ENCODE data around the gene TEKTIP1. TPM values are rescaled to one million over a fixed set of nuclear protein-coding genes. Genes with fewer than 3 reads are reported as not detected.

TEKTIP1 gene
- total and polyA plus RNA-seq, 10 of the 15 experiments (the other 5 are each of a cell fraction or from before 2014, with no cell fraction given): 0.18 to 2.6 (median 0.60) TPM; not detected in 5

GRCh38 chr19:3520166-3521103, 18.5 kb upstream of the TEKTIP1 start:
- ATAC-seq (no peak), FAIRE-seq (no peak), DNase-seq (ENCODE audit: low read depth, low spot score) (no peak)
- intact Hi-C loops (cut with micrococcal nuclease; ENCODE audit: unreplicated experiment): no loop called here
- Histone ChIP-seq H3K4me2 (ENCODE audit: control insufficient read depth, insufficient read depth) (no peak overlapping the region), H2AFZ (ENCODE audit: control insufficient read depth, low read depth, low read length) (no peak overlapping the region), H3K9ac (ENCODE audit: control insufficient read depth, insufficient read depth, low read length) (no peak overlapping the region), H4K20me1 (ENCODE audit: control insufficient read depth, insufficient read depth) (no peaks in the 10 kb centered on the region), H3K4me1 (ENCODE audit: control insufficient read depth, insufficient read depth, low read length) (peaks cover 4% of the 10 kb centered on the region; the same call in 1 of the 2 replicates), H3K27me3 (replicated peaks in 1 of 2; ENCODE audit: control insufficient read depth in 2 of 2, insufficient read depth in 2 of 2, low read length in 1 of 2) (no peaks in the 10 kb centered on the region), H3K9me3 (replicated peaks; ENCODE audit: control insufficient read depth, insufficient read depth, low read length) (no peaks in the 10 kb centered on the region), H3K27ac (ENCODE audit: control insufficient read depth, insufficient read depth) (no peak overlapping the region), H3K4me3 (no peak overlapping the region), H3K79me2 (ENCODE audit: control insufficient read depth, insufficient read depth, low read length) (peaks cover 5% of the 10 kb centered on the region), H3K36me3 (ENCODE audit: control insufficient read depth in 2 of 2, insufficient read depth in 2 of 2, low read length in 1 of 2) (peaks cover 3 to 23% of the 10 kb centered on the region in 2 experiments; a peak in 2 of 4 replicates)
- in situ Hi-C loops (cut with MboI): no loop called here
- POLR2A ChIA-PET: no interaction called here
- no TSS peak for BruUV-seq (replicated peaks)
- CTCF ChIA-PET: no interaction called here
- RAD21 ChIA-PET (ENCODE audit: unreplicated experiment): no interaction called here
- 92% methylated on average over 33 of the region's 37 CpGs for WGBS (ENCODE audit: insufficient coverage, insufficient replicate concordance, low lambda C conversion rate, missing lambda C conversion rate)
- SMC1A ChIA-PET (ENCODE audit: uncharacterized antibody, unreplicated experiment): no interaction called here
- TF ChIP-seq TAF1 (IDR thresholded peaks at IDR 0.05; ENCODE audit: borderline replicate concordance, low read depth, low read length) (no peak), NR2F1 (conservative IDR thresholded peaks at IDR 0.05) (no peak), POLR2A (IDR thresholded peaks at IDR 0.05; ENCODE audit: low read depth, low read length) (0 out of 2 replicates have a peak, but pooled peaks have one; percentile 15), SUZ12 (IDR thresholded peaks at IDR 0.05; ENCODE audit: unreplicated experiment) (no peak)

GRCh38 chr19:3521104-3521445, 17.9 kb upstream of the TEKTIP1 start:
- 92% methylated on average over 7 of the region's 7 CpGs for WGBS (ENCODE audit: insufficient coverage, insufficient replicate concordance, low lambda C conversion rate, missing lambda C conversion rate)
- POLR2A ChIA-PET: no interaction called here
- H2AFZ ChIP-seq (ENCODE audit: control insufficient read depth, low read depth, low read length): no peak overlapping the region

More at GRCh38 chr19:3521104-3521445, 17.9 kb upstream of the TEKTIP1 start:
- SMC1A ChIA-PET (ENCODE audit: uncharacterized antibody, unreplicated experiment): no interaction called here
- BruUV-seq (replicated peaks): no TSS peak
- no peak for FAIRE-seq
- no peak for ATAC-seq
- Histone ChIP-seq H3K4me2 (ENCODE audit: control insufficient read depth, insufficient read depth) (no peak overlapping the region), H3K4me3 (no peak overlapping the region), H3K9ac (ENCODE audit: control insufficient read depth, insufficient read depth, low read length) (no peak overlapping the region), H3K9me3 (replicated peaks; ENCODE audit: control insufficient read depth, insufficient read depth, low read length) (no peaks in the 10 kb centered on the region), H3K4me1 (ENCODE audit: control insufficient read depth, insufficient read depth, low read length) (peaks cover 4% of the 10 kb centered on the region; the same call in 1 of the 2 replicates), H4K20me1 (ENCODE audit: control insufficient read depth, insufficient read depth) (no peaks in the 10 kb centered on the region), H3K36me3 (ENCODE audit: control insufficient read depth in 2 of 2, insufficient read depth in 2 of 2, low read length in 1 of 2) (peaks cover 3 to 27% of the 10 kb centered on the region in 2 experiments; a peak in 3 of 4 replicates), H3K27me3 (replicated peaks in 1 of 2; ENCODE audit: control insufficient read depth in 2 of 2, insufficient read depth in 2 of 2, low read length in 1 of 2) (no peaks in the 10 kb centered on the region), H3K27ac (ENCODE audit: control insufficient read depth, insufficient read depth) (no peak overlapping the region), H3K79me2 (ENCODE audit: control insufficient read depth, insufficient read depth, low read length) (peaks cover 3% of the 10 kb centered on the region)
- in situ Hi-C loops (cut with MboI): no loop called here
- intact Hi-C loops (cut with micrococcal nuclease; ENCODE audit: unreplicated experiment): no loop called here
- no peak for TF ChIP-seq LARP7 (IDR thresholded peaks at IDR 0.05)
- TF ChIP-seq, protein P1, sequence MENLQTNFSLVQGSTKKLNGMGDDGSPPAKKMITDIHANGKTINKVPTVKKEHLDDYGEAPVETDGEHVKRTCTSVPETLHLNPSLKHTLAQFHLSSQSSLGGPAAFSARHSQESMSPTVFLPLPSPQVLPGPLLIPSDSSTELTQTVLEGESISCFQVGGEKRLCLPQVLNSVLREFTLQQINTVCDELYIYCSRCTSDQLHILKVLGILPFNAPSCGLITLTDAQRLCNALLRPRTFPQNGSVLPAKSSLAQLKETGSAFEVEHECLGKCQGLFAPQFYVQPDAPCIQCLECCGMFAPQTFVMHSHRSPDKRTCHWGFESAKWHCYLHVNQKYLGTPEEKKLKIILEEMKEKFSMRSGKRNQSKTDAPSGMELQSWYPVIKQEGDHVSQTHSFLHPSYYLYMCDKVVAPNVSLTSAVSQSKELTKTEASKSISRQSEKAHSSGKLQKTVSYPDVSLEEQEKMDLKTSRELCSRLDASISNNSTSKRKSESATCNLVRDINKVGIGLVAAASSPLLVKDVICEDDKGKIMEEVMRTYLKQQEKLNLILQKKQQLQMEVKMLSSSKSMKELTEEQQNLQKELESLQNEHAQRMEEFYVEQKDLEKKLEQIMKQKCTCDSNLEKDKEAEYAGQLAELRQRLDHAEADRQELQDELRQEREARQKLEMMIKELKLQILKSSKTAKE (IDR thresholded peaks at IDR 0.05; ENCODE audit: low read depth, poor library complexity, severe bottlenecking): no peak
- TF ChIP-seq, protein P2, sequence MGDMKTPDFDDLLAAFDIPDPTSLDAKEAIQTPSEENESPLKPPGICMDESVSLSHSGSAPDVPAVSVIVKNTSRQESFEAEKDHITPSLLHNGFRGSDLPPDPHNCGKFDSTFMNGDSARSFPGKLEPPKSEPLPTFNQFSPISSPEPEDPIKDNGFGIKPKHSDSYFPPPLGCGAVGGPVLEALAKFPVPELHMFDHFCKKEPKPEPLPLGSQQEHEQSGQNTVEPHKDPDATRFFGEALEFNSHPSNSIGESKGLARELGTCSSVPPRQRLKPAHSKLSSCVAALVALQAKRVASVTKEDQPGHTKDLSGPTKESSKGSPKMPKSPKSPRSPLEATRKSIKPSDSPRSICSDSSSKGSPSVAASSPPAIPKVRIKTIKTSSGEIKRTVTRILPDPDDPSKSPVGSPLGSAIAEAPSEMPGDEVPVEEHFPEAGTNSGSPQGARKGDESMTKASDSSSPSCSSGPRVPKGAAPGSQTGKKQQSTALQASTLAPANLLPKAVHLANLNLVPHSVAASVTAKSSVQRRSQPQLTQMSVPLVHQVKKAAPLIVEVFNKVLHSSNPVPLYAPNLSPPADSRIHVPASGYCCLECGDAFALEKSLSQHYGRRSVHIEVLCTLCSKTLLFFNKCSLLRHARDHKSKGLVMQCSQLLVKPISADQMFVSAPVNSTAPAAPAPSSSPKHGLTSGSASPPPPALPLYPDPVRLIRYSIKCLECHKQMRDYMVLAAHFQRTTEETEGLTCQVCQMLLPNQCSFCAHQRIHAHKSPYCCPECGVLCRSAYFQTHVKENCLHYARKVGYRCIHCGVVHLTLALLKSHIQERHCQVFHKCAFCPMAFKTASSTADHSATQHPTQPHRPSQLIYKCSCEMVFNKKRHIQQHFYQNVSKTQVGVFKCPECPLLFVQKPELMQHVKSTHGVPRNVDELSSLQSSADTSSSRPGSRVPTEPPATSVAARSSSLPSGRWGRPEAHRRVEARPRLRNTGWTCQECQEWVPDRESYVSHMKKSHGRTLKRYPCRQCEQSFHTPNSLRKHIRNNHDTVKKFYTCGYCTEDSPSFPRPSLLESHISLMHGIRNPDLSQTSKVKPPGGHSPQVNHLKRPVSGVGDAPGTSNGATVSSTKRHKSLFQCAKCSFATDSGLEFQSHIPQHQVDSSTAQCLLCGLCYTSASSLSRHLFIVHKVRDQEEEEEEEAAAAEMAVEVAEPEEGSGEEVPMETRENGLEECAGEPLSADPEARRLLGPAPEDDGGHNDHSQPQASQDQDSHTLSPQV (IDR thresholded peaks at IDR 0.05): no peak
- TF ChIP-seq RBBP5 (conservative IDR thresholded peaks at IDR 0.05): no peak
- CTCF ChIA-PET: interaction anchor here (0.6 kb wide), 1 partner anchor 396 kb away, joined by 3 read pairs; no protein-coding TSS in a partner anchor
- DNase-seq (ENCODE audit: low read depth, low spot score): no peak
- RAD21 ChIA-PET (ENCODE audit: unreplicated experiment): no interaction called here
